Endothelial cell of umbilical vein (primary cell): Measurements from ENCODE around the gene ZNF219. TPM values are rescaled to one million over a fixed set of nuclear protein-coding genes. Genes with fewer than 3 reads are reported as not detected.

Source experiments
- BruUV-seq: library from RNA; stranded (reverse); fragments of 400-500 nt; replicated peaks from 2 replicates; lab custom pipeline; 2021; lab: Mats Ljungman, UMichigan
- CTCF ChIA-PET: fragments of 300-600, 350-600 bp; sonication (Branson Sonifier 250); formaldehyde crosslinking; loops from one replicate; lab custom pipeline; 2021; ENCODE audit warnings: antibody characterized with exemption, inconsistent platforms; lab: Charles Lee
- POLR2A ChIA-PET: fragments of 300-600, 350-600 bp; sonication (Branson Sonifier 250); formaldehyde crosslinking; loops from one replicate; lab custom pipeline; 2021; ENCODE audit warnings: antibody characterized with exemption, inconsistent platforms; lab: Charles Lee
- DNase-seq: peaks from one replicate; pipeline ENCODE4 v3.0.0-alpha.2; 2011; ENCODE audit warnings: low read depth, low spot score
- FAIRE-seq: peaks from 2 replicates; lab custom pipeline; 2011; peaks lifted over from hg19 to GRCh38; lab: Jason Lieb, UNC
- H2AFZ ChIP-seq: 2 replicates; pipeline ENCODE4 v1.6.0; 2012; ENCODE audit warnings: low read depth, low read length, control low read depth, inconsistent platforms
- H3K27ac ChIP-seq: 2 replicates; pipeline ENCODE4 v1.5.1; 2011; ENCODE audit warnings: low read depth, mild to moderate bottlenecking, control low read depth, low read length, moderate library complexity; ENCODE audit not compliant: insufficient read depth
- H3K27me3 ChIP-seq, 2 experiments: 2 replicates each; pipeline versions ENCODE4 v1.6.0 to v1.6.1; 2011; ENCODE audit warnings: low read length in 2 of 2, mixed read lengths in 1 of 2; ENCODE audit not compliant: control insufficient read depth in 2 of 2, insufficient read depth in 2 of 2
- H3K36me3 ChIP-seq, 2 experiments: 2 replicates in 1 of 2; 3 replicates in 1 of 2; pipeline ENCODE4 v1.5.1; 2011; ENCODE audit warnings: low read length in 2 of 2, mild to moderate bottlenecking in 1 of 2, moderate library complexity in 1 of 2; ENCODE audit not compliant: control insufficient read depth in 2 of 2, insufficient read depth in 2 of 2; ENCODE audit errors: extremely low read depth in 1 of 2
- H3K4me1 ChIP-seq: 3 replicates; pipeline ENCODE4 v1.5.1; 2011; ENCODE audit warnings: mild to moderate bottlenecking, low read length; ENCODE audit not compliant: control insufficient read depth, insufficient read depth; ENCODE audit errors: extremely low read depth
- H3K4me2 ChIP-seq: 2 replicates; pipeline ENCODE4 v1.6.1; 2011; ENCODE audit warnings: low read length, control low read depth, mixed read lengths; ENCODE audit not compliant: insufficient read depth
- H3K4me3 ChIP-seq, 3 experiments: fragments of 200-600 bp in 1 of 3; sonication (generic), shearing (Covaris generic) in 1 of 3; replicated peaks in 1 of 3; 2 replicates each; pipeline ENCODE4 v1.5.1; 2011 to 2016; ENCODE audit warnings: control low read depth in 3 of 3, low read length in 3 of 3, mild to moderate bottlenecking in 2 of 3, inconsistent platforms in 1 of 3, low read depth in 1 of 3, moderate library complexity in 1 of 3; ENCODE audit not compliant: insufficient read depth in 1 of 3
- H3K79me2 ChIP-seq: 2 replicates; pipeline ENCODE4 v1.6.0; 2012; ENCODE audit warnings: low read length, inconsistent platforms; ENCODE audit not compliant: control insufficient read depth, insufficient read depth
- H3K9ac ChIP-seq: replicated peaks from 2 replicates; pipeline ENCODE3; 2011; ENCODE audit warnings: low read length, control low read depth; ENCODE audit not compliant: insufficient read depth; ENCODE audit errors: extremely low read depth
- H3K9me1 ChIP-seq: replicated peaks from 3 replicates; pipeline ENCODE4 v1.6.0; 2011; ENCODE audit warnings: mild to moderate bottlenecking, low read length; ENCODE audit not compliant: control insufficient read depth, insufficient read depth; ENCODE audit errors: extremely low read depth
- H3K9me3 ChIP-seq: replicated peaks from 2 replicates; pipeline ENCODE4 v1.5.1; 2012; ENCODE audit warnings: low read length, inconsistent platforms; ENCODE audit not compliant: control insufficient read depth, insufficient read depth
- H4K20me1 ChIP-seq: replicated peaks from 2 replicates; pipeline ENCODE3; 2011; ENCODE audit warnings: mild to moderate bottlenecking, low read length; ENCODE audit not compliant: control insufficient read depth, insufficient read depth; ENCODE audit errors: extremely low read depth
- EZH2 ChIP-seq: IDR thresholded peaks from 2 replicates; pipeline ENCODE4 v1.6.1; 2012; ENCODE audit warnings: borderline replicate concordance, low read depth, mild to moderate bottlenecking, moderate library complexity, low read length, inconsistent platforms; ENCODE audit not compliant: severe bottlenecking
- FOS ChIP-seq: IDR thresholded peaks from 2 replicates; pipeline ENCODE4 v1.6.1; 2011; ENCODE audit warnings: mild to moderate bottlenecking, low read length, moderate library complexity, borderline replicate concordance; ENCODE audit not compliant: insufficient read depth
- GATA2 ChIP-seq: IDR thresholded peaks from 2 replicates; pipeline ENCODE4 v1.7.0; 2011; ENCODE audit warnings: low read depth, mild to moderate bottlenecking, moderate library complexity, mixed read lengths, low read length; ENCODE audit not compliant: insufficient read length, insufficient read depth
- JUN ChIP-seq: IDR thresholded peaks from 2 replicates; pipeline ENCODE4 v1.6.1; 2011; ENCODE audit warnings: borderline replicate concordance, low read depth; ENCODE audit not compliant: insufficient read length, insufficient read depth
- MYC ChIP-seq: IDR thresholded peaks from one replicate; pipeline ENCODE4 v1.6.1; 2011; ENCODE audit warnings: mild to moderate bottlenecking, low read depth, low read length
- POLR2A ChIP-seq: IDR thresholded peaks from 2 replicates; pipeline ENCODE4 v1.6.1; 2012; ENCODE audit warnings: low read depth, mild to moderate bottlenecking, control low read depth, low read length
- POLR2AphosphoS5 ChIP-seq: IDR thresholded peaks from 2 replicates; pipeline ENCODE4 v1.6.1; 2012; ENCODE audit warnings: low read depth, mild to moderate bottlenecking, control low read depth, low read length, moderate library complexity; ENCODE audit not compliant: insufficient read depth
- dilution Hi-C: fragments of 300-500 bp; cut with MboI; formaldehyde crosslinking; loops from one replicate; pipeline ENCODE4 v1.15.0; 2019; ENCODE audit warnings: low sequenced_read_pairs; ENCODE audit not compliant: extremely low pct_ligation_motif_present
- intact Hi-C: fragments of 100-400 bp; cut with micrococcal nuclease; formaldehyde crosslinking; loops from one replicate; pipeline ENCODE4 v1.10.0; 2022
- polyA plus RNA-seq, 4 experiments: library from polyadenylated mRNA; depleted of rRNA in 3 of 4; stranded (reverse) in 3 of 4; unstranded in 1 of 4; fragments of >200 nt; gene quantifications; 2 replicates each; pipeline versions ENCODE4 v1.2.1 to v1.2.3, GENCODE V29; 2011 to 2012; ENCODE audit warnings: missing spikeins in 1 of 4
- total RNA-seq: library from RNA; stranded (reverse); gene quantifications from 2 replicates; pipeline ENCODE4 v1.2.3, GENCODE V29; 2021
- TF ChIP-seq, protein P1 (sequence below): IDR thresholded peaks from 2 replicates; pipeline ENCODE4 v1.6.1; 2011; ENCODE audit not compliant: insufficient read depth, insufficient read length
- TF ChIP-seq, protein P2 (sequence below), 2 donors: IDR thresholded peaks; 1 replicate in 1 of 2; 2 replicates in 1 of 2; pipeline ENCODE4 v1.5.1; 2011; ENCODE audit warnings: low read length in 2 of 2, mild to moderate bottlenecking in 2 of 2, moderate library complexity in 2 of 2, control low read depth in 1 of 2, inconsistent platforms in 1 of 2, low read depth in 1 of 2; ENCODE audit not compliant: insufficient read depth in 1 of 2; ENCODE audit errors: extremely low read depth in 1 of 2

Gene ZNF219
- total and polyA plus RNA-seq, 2 donors (not counting 3 experiments of a cell fraction or from before 2014, with no cell fraction given): 13.2 to 15.2 TPM

DNA sequence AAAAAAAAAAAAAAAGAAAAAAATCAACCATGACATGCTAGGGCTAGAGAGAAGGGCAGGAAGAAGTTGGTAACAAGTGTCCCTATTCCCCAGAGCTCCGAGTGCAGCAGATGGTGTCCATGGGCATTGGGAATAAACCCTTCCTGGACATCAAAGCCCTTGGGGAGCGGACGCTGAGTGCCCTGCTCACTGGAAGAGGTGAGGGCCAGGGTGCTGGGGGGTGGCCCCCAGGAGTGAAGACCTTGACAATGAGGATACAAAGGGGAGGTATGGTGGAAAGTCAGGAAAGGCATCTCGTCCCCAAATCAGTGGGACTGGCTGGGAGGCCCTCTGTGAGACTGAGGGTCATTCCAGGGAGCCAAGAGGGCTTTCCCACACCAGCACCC is 11.6 kb downstream of the ZNF219 start:
- H3K4me1 ChIP-seq: no peaks in the 10 kb centered on the region
- no TSS peak for BruUV-seq
- no peak overlapping the region for H3K9ac ChIP-seq
- no peak overlapping the region for H2AFZ ChIP-seq
- no peak overlapping the region for H3K4me2 ChIP-seq
- ChIA-PET CTCF (interaction anchor here (1.0 to 5.8 kb wide), 6 partner anchors 11 to 73 kb away, joined by 3 to 60 read pairs (median 18); partner anchors contain the start of gene ARHGEF40), POLR2A (interaction anchor here (1.3 kb wide), 1 partner anchor 18 kb away, joined by 4 read pairs; no protein-coding TSS in a partner anchor)
- no peaks in the 10 kb centered on the region for H3K9me1 ChIP-seq
- H3K27ac ChIP-seq: no peak overlapping the region
- no peaks in the 10 kb centered on the region for H4K20me1 ChIP-seq
- dilution Hi-C loops (no loop called here), intact Hi-C loops (loop anchor here (1.0 kb wide), 1 partner anchor 16 kb away; no protein-coding TSS in a partner anchor)
- DNase-seq: no peak
- H3K9me3 ChIP-seq: no peaks in the 10 kb centered on the region
- no peaks in the 10 kb centered on the region for H3K27me3 ChIP-seq
- no peak for TF ChIP-seq MYC
- no peak for TF ChIP-seq JUN
- TF ChIP-seq, protein P1, sequence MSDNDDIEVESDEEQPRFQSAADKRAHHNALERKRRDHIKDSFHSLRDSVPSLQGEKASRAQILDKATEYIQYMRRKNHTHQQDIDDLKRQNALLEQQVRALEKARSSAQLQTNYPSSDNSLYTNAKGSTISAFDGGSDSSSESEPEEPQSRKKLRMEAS: no peak
- no peak for TF ChIP-seq EZH2
- peaks cover 0 to 3% of the 10 kb centered on the region in 2 experiments for H3K36me3 ChIP-seq
- H3K79me2 ChIP-seq: no peaks in the 10 kb centered on the region
- no peak overlapping the region for H3K4me3 ChIP-seq
- FAIRE-seq: no peak

DNA sequence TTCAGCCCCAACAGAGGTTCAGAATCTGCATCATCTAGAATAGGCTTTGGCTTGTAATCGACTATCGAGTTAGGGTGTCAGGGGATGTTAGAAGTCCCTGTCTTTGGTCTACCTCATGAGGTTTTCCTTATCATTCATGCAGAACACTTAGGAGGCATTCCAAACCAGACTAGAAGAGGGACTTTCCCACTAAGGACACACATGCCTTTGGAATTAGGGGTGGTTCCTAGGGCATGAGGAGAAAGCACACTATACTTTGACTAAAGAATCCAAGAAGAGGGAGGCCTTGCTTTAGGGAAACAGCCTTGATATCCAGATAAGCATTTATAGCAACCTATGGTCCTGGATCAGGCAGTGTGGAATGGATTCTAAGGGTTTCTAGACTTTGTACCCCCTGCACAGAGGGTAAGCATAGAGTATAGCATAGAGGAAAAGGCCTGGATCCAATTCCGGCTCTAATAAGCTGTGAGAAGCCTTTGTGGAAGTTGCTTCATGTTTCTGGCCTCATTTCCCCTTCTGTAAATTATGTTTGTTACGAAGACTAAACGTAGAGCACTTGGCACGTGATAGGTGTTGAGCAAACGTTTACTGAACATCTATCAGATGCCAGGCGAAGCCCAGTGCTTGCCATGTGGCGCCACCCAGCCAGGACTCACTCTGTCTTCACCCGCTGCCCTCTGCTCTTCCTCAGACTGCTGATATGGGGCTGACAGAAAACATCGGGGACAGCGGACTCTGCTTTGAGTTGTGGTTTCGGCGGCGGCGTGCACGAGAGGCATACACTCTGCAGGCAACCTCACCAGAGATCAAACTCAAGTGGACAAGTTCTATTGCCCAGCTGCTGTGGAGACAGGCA is 13.2 kb downstream of the ZNF219 start:
- no peak overlapping the region for H3K4me3 ChIP-seq
- FAIRE-seq: no peak
- H3K27me3 ChIP-seq: no peaks in the 10 kb centered on the region
- H3K36me3 ChIP-seq: no peaks in the 10 kb centered on the region
- H3K9me1 ChIP-seq: no peaks in the 10 kb centered on the region
- no peaks in the 10 kb centered on the region for H3K9me3 ChIP-seq
- no peak overlapping the region for H3K4me2 ChIP-seq
- no TSS peak for BruUV-seq
- no peaks in the 10 kb centered on the region for H3K79me2 ChIP-seq
- H3K27ac ChIP-seq: no peak overlapping the region
- no peaks in the 10 kb centered on the region for H3K4me1 ChIP-seq
- H2AFZ ChIP-seq: no peak overlapping the region
- intact Hi-C loops (no loop called here), dilution Hi-C loops (no loop called here)
- no peaks in the 10 kb centered on the region for H4K20me1 ChIP-seq
- CTCF ChIA-PET: interaction anchor here (1.3 to 5.8 kb wide), 3 partner anchors 14 to 19 kb away, joined by 4 to 53 read pairs (median 9); no protein-coding TSS in a partner anchor
- POLR2A ChIA-PET: no interaction called here
- no peak for DNase-seq
- TF ChIP-seq POLR2AphosphoS5: no peak
- TF ChIP-seq MYC: no peak
- TF ChIP-seq EZH2: no peak
- TF ChIP-seq FOS: no peak
- TF ChIP-seq JUN: no peak
- TF ChIP-seq, protein P2, sequence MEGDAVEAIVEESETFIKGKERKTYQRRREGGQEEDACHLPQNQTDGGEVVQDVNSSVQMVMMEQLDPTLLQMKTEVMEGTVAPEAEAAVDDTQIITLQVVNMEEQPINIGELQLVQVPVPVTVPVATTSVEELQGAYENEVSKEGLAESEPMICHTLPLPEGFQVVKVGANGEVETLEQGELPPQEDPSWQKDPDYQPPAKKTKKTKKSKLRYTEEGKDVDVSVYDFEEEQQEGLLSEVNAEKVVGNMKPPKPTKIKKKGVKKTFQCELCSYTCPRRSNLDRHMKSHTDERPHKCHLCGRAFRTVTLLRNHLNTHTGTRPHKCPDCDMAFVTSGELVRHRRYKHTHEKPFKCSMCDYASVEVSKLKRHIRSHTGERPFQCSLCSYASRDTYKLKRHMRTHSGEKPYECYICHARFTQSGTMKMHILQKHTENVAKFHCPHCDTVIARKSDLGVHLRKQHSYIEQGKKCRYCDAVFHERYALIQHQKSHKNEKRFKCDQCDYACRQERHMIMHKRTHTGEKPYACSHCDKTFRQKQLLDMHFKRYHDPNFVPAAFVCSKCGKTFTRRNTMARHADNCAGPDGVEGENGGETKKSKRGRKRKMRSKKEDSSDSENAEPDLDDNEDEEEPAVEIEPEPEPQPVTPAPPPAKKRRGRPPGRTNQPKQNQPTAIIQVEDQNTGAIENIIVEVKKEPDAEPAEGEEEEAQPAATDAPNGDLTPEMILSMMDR (IDR thresholded peaks at IDR 0.05; ENCODE audit: extremely low read depth in 1 of 2, insufficient read depth in 1 of 2, low read depth in 1 of 2, low read length in 2 of 2): no peak
- TF ChIP-seq GATA2: no peak
- no peak for TF ChIP-seq POLR2A
- TF ChIP-seq, protein P1: no peak
- no peak overlapping the region for H3K9ac ChIP-seq
